Measurements from ENCODE around the gene NHS.

Gene NHS

DNA sequence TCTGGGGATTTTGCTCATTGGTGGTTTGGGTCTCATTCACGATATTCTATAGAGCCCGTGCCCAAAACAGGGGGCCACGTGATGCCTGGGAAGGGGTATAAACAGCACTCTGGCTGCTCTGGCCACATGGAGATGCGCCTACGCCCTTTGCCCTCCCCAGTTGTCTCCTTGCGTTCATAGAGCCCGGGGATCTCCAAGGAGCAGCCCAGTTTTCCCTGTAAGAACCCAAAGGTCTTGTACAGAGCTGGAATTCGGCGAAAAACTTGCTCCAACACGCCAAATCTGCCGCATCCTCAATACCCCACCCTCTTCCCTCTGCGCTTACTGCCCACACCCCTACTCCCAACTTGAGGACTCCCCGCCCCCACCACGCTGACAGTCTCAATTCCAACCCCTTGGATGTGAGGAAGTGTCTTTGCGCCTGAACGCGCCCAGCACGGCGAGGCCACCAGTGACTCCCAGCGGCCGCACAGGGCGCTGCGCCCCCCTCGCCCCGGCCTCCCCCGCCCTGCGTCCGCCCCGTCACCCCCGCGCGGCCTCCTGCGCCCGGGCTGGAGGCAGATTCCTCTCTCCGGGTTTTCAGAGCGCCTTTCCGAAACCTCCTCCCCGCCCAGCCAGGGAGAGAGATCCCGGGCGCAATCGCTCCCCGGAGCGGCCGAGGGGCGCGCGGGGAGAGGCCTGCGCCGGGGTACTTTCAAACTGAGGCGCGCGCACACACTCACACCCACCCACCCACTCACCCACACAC, at the start of gene NHS:
NHS (plus strand) TSS at position 582 of the 748 bp plus-strand sequence. CDS start 558 bp downstream, outside the sequence.
- DNase-seq: no peak

GRCh38 chrX:17328837-17329236, 46.2 kb upstream of the NHS start:
- no peak for DNase-seq

- no peak for DNase-seq
These were observed 38.6 kb upstream of the NHS start for GRCh38 chrX:17336377-17336776.

DNA sequence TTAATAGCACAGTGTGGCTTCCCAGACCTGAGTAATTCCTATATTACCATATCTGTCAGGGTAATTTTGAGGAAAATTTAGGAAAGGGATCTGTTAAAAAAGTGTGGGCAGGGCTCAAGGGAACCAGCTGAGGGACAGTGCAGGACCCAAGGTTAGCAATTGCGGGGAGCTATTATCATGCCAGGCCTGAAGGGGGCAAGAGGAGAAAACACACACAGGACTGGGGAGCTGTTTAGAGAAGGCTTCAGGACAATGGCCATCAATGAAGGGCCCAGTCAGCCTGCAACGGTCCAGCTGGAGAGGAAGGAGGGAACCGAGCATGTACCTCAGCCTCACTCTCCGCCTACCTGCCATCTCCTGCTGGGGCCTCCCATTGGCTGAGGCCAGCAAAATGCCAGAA, 19.0 kb upstream of the NHS start:
- DNase-seq: no peak

DNA sequence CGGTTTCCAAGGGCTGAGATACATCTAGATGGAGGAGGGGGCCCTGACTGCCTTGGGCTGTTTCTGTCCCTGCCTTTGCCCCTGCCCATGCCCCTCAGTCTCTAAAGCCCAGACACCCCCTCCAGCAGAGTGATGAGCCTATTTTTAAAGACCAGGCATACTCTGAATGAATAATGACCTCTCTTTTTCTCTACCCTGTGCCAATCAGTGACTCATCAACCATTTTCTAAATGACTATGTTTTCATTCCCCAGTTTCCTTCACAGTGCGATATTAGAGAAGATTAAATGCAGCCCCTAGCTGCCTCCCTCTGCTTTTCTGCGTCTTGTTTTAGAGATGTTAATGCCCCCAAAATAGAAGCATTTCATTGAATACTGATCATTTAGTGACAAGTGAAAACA, 15.5 kb upstream of the NHS start:
- DNase-seq: no peak

DNA sequence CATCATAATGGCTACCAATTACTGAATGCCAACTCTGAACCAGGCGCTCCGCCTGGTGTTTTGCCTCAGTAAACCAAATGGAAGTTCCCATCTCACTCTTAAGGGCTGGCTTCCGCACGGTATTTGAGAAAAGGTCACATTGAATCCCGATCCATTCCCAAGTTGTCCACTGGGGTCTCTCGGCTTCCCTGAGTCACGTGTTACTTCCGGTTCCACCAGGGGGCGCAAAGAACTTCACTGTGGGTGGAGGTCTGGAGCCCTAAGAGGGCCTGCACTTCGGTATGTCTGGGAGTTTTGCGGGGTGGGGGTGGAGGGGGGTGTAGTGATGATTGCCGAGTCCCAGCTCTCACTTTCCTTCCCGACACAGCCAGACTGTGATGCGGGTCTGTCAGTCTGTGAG, 13.4 kb upstream of the NHS start:
- DNase-seq: no peak

DNA sequence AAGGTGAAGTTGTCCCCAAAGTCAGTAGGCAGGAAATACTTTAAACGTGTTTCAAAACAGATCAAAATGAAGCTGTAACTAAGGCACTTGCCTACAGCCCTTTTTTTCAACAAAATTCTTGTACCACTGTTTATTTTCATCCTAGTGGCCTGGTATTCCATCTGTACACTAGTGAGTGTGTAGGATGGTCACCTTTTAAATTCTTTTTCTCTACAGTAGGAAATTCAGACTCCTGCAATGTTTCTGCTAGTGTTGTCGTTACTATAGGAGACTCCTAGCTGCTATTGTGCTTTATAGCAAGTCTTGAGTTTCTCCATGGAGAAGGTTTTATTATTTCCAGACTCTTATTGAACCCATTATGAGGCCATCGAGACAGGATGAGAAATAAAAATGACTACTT, 7.0 kb upstream of the NHS start:
- no peak for DNase-seq

GRCh38 chrX:17369309-17369708, 5.7 kb upstream of the NHS start:
- no peak for DNase-seq

DNA sequence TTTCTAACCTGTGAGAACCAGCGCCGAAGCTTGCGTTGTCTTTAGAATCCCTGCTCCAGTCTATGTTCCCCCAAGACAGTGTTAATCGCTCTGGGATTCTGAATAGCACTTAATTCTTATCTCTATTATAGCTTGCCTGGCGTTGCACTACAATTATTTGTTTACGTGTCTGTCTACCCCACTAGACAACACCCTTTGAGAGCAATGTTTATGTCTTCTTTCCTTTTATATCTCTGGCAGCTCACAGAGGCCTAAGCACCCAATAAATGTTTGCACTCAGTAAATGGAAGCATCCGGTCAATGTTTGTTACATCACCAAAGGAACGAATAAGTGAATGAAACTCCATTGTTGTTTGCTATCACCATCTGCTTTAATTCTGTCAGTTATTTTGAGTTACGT, 4.8 kb upstream of the NHS start:
- DNase-seq: no peak

- DNase-seq: no peak
These were observed 2.9 kb upstream of the NHS start for GRCh38 chrX:17372052-17372451.

GRCh38 chrX:17373337-17373736, 1.7 kb upstream of the NHS start:
- DNase-seq: no peak

DNA sequence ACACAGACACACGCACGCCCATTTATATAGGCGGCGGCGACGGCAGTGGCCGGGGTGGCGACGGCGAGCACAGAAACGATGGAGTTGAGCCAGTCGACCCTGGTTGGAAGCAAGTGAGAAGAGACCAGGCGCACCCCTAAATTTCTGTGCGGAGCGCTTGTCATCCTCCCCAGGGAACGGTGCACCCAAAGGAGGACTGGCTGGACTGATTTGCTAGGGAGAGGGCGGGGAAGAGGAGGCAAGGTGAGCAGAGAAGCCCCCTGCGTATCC, 302 bp downstream of the NHS start:
- no peak for DNase-seq

DNA sequence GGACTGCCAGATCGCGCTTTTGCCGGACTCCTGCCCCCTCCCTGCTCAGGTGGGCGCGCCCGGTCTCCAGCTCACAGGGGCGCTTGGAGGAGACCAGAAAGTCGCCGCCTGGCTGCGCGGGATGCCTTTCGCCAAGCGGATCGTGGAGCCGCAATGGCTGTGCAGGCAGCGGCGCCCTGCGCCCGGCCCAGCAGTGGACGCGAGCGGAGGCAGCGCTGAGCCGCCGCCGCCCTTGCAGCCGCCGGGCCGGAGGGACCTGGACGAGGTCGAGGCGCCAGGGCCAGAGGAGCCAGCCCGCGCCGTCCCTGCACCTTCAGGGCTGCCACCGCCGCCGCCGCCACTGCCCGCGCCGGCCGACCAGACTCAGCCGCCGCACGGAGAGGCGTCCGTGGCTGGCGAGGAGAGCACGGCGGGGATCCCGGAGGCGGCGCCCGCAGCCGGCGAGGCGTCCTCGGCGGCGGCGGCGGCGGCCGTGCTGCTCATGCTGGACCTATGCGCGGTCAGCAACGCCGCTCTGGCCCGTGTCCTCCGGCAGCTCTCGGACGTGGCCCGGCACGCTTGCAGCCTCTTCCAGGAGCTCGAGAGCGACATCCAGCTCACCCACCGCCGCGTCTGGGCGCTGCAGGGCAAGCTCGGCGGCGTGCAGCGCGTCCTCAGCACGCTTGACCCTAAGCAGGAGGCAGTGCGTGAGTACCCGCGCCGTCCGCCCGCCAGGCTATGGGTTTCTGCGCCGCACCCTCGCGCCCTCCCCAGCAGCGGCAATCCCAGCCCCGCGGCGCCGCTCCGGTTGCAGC, 834 bp downstream of the NHS start:
- DNase-seq: no peak

GRCh38 chrX:17376431-17377077, 1.6 kb downstream of the NHS start:
- DNase-seq: no peak

DNA sequence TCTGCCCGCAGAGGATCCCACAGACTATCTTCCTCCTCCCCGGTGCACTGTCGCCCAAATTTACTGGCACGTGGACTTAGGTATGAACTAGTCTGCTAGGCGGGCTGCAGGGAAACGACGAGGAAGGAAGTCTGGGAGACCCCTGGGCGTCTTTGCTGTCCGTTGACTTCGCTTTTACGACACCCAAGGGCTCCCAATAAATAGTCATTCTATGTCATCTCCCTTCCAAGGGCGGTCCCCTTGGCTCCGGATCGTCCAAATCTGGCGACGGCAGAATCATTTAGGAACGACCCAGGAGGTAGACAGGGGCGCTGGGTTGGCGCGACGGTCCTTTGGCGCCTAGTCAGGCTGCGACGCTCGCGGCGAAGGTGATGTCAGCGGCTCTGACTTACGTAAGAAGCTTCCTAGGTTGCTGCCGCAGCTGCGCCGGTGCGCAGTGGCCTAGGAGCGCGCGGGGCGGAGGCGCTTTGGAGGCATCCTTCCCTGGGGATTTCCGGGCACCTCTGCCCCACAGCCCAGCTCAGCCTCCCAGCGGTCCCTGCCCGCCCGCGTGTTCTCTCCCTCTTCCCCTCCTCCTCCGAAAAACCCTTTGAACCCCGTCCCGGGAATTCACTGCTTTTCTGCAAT, 2.2 kb downstream of the NHS start:
- DNase-seq: no peak

DNA sequence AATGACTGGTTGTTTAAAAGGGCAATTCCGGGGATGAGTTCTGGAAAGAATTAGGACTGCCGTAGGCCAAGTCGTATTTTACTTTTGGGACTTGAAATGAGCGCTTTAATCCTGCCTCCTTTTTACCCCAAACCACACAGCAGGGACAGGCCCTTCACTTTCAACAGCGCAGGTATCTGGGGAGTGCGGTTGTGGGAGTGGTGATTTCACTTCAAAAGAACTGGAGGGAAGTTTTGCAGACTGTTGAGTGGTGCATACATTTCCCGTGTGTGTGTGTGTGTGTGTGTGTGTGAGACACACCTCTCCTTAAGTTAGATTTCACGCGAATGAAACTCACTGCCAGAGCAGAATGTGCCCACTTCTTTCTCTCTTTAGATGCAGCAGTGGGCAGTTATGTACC, 2.8 kb downstream of the NHS start:
- no peak for DNase-seq

GRCh38 chrX:17380221-17380620, 5.2 kb downstream of the NHS start:
- no peak for DNase-seq

DNA sequence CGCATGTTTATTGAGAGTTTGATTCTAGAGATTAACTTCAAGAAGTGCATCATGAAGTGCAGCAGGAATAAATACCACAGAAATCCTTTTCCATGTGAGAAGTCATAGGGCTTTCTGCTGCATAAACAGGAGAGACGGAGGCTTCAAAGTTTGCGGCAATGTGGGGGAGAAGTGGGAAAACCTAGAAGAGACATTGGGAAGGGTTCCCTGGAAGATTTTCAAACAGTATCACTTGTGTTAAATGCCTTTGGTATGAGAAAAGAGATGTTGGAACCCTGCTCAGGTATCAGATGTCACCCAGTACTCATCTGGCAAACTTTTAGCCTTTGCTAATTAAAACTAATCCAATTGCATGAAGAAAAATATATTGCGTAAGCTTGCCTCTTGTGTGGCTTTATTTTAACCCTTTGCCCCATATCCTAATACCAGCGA, 15.4 kb downstream of the NHS start:
- DNase-seq: no peak

DNA sequence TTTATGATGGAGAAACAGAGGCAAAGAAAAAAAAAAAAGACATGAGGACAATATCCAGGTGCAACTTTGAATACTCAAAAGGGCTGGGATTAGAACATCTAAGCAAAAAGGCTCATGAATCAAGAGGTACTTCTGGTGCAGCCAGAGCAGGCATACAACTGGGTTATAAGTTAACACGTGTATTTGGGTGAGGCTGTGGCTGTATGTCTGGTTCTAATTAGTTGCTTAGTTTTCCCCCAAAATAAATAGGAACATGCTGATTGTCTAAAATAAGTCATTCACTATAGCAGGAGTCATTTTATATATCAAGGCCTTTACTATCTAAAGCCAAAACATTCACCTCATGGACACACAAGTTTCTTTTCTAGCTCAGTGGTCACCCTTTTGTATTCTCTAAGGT, 20.2 kb downstream of the NHS start:
- no peak for DNase-seq

GRCh38 chrX:17397074-17397473, 22.1 kb downstream of the NHS start:
- no peak for DNase-seq

DNA sequence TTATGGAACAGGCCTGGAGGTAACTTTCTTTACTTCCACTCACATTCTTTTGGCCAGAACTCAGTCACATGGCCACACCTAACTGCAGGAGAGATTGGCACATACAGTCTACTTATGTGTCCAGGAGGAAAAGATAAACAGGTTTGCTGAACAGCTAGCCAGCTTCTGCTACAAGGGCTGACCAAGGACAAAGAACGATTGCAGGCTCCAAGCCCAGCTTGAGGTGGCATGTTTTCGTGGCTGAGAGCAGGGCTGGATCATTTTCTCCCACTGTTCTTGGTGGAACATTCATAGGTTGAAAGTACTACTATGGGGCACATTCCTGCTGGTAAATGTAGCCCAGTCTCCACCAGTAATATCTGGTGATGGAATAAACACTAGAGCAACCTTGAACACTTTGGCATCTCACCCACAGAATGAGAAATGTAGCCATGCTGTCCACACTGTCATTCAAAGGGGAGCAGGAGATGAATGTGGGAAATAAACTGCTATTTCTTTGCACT, 28.2 kb downstream of the NHS start:
- DNase-seq: no peak

DNA sequence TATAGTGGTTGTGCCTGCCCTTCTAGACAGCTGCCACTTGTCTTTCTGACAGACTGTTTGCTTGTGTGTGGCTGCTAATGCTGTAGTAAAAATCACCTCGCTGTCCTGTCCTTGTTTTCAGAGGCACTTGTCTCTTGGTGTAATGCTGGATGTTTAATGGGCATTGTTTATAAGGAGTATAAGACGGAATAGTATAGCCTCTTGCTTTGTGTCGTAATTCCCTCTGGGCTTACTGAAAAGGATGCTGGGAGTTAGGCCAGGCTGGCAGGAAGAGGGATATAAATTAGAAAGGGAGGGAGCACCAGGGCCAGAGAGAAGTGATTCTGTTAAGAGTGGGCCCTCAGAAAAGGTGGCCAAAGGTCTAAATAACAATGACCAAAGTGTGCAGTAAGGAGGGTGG, 29.0 kb downstream of the NHS start:
- DNase-seq: no peak

GRCh38 chrX:17405225-17405969, 30.4 kb downstream of the NHS start:
- no peak for DNase-seq
